Mucosa of rectum (tissue), 2 donors: ENCODE data around the gene SHCBP1L.

Experiments used
- H3K27ac ChIP-seq, 2 donors: one replicate each; pipeline ENCODE4 v1.7.0; 2013; ENCODE audit warnings: inconsistent platforms in 2 of 2, low read depth in 2 of 2, low read length in 2 of 2
- H3K27me3 ChIP-seq, 2 donors: one replicate each; pipeline ENCODE4 v1.7.0; 2013; ENCODE audit warnings: low read length in 2 of 2; ENCODE audit not compliant: control insufficient read depth in 2 of 2, insufficient read depth in 2 of 2
- H3K36me3 ChIP-seq, 2 donors: one replicate each; pipeline ENCODE4 v1.7.0; 2013; ENCODE audit warnings: low read length in 2 of 2; ENCODE audit not compliant: control insufficient read depth in 2 of 2, insufficient read depth in 2 of 2
- H3K4me1 ChIP-seq, 2 donors: one replicate each; pipeline ENCODE4 v1.7.0; 2013; ENCODE audit warnings: low read length in 2 of 2, mild to moderate bottlenecking in 1 of 2; ENCODE audit not compliant: control insufficient read depth in 2 of 2, insufficient read depth in 2 of 2
- H3K4me3 ChIP-seq, 2 donors: one replicate each; pipeline ENCODE4 v1.7.0; 2013; ENCODE audit warnings: low read length in 2 of 2
- H3K9ac ChIP-seq, 2 donors: one replicate each; pipeline ENCODE4 v1.7.0; 2013; ENCODE audit warnings: low read length in 2 of 2, low read depth in 1 of 2, mild to moderate bottlenecking in 1 of 2
- H3K9me3 ChIP-seq, 2 donors: one replicate each; pipeline ENCODE4 v1.7.0; 2013; ENCODE audit warnings: low read length in 2 of 2; ENCODE audit not compliant: control insufficient read depth in 2 of 2
- donor health status: healthy.
- donor health status: Normal muscosa, but diverticular disease.

The SHCBP1L gene

GRCh38 chr1:182984138-182984537 is 31.2 kb upstream of the SHCBP1L start:
- Histone ChIP-seq H3K9ac (no peak overlapping the region), H3K4me3 (no peak overlapping the region), H3K9me3 (no peaks in the 10 kb centered on the region)

GRCh38 chr1:182978151-182978853 is 25.3 kb upstream of the SHCBP1L start:
- H3K36me3 ChIP-seq = no peaks in the 10 kb centered on the region
- H3K9me3 ChIP-seq = no peaks in the 10 kb centered on the region
- H3K27me3 ChIP-seq = no peaks in the 10 kb centered on the region
- no peak overlapping the region for H3K4me3 ChIP-seq
- no peaks in the 10 kb centered on the region for H3K4me1 ChIP-seq
- H3K9ac ChIP-seq = no peak overlapping the region
- H3K27ac ChIP-seq = no peak overlapping the region

More at GRCh38 chr1:182984138-182984537, 31.2 kb upstream of the SHCBP1L start:
- H3K27ac ChIP-seq = no peak overlapping the region
- H3K27me3 ChIP-seq = no peaks in the 10 kb centered on the region
- H3K36me3 ChIP-seq = no peaks in the 10 kb centered on the region
- no peaks in the 10 kb centered on the region for H3K4me1 ChIP-seq

GRCh38 chr1:182977480-182977879 is 24.5 kb upstream of the SHCBP1L start:
- no peaks in the 10 kb centered on the region for H3K9me3 ChIP-seq
- H3K4me3 ChIP-seq = no peak overlapping the region
- H3K4me1 ChIP-seq = no peaks in the 10 kb centered on the region
- H3K27me3 ChIP-seq = no peaks in the 10 kb centered on the region
- no peaks in the 10 kb centered on the region for H3K36me3 ChIP-seq
- no peak overlapping the region for H3K9ac ChIP-seq
- H3K27ac ChIP-seq = no peak overlapping the region

- no peaks in the 10 kb centered on the region for H3K9me3 ChIP-seq
These were observed 21.7 kb upstream of the SHCBP1L start for GRCh38 chr1:182974506-182975191.

GRCh38 chr1:182972829-182973228 is 19.9 kb upstream of the SHCBP1L start:
- Histone ChIP-seq H3K27me3 (no peaks in the 10 kb centered on the region), H3K9me3 (no peaks in the 10 kb centered on the region), H3K4me3 (no peak overlapping the region), H3K9ac (no peak overlapping the region), H3K36me3 (no peaks in the 10 kb centered on the region), H3K27ac (no peak overlapping the region), H3K4me1 (no peaks in the 10 kb centered on the region)

More at GRCh38 chr1:182974506-182975191, 21.7 kb upstream of the SHCBP1L start:
- H3K36me3 ChIP-seq = no peaks in the 10 kb centered on the region
- H3K27ac ChIP-seq = no peak overlapping the region
- no peaks in the 10 kb centered on the region for H3K4me1 ChIP-seq
- no peaks in the 10 kb centered on the region for H3K27me3 ChIP-seq
- H3K9ac ChIP-seq = no peak overlapping the region
- no peak overlapping the region for H3K4me3 ChIP-seq

- Histone ChIP-seq H3K9me3 (no peaks in the 10 kb centered on the region), H3K9ac (no peak overlapping the region), H3K36me3 (no peaks in the 10 kb centered on the region), H3K4me1 (no peaks in the 10 kb centered on the region), H3K4me3 (no peak overlapping the region), H3K27ac (no peak overlapping the region), H3K27me3 (no peaks in the 10 kb centered on the region)
These were observed 19.3 kb upstream of the SHCBP1L start for GRCh38 chr1:182972231-182972630.

- Histone ChIP-seq H3K4me3 (no peak overlapping the region), H3K9ac (no peak overlapping the region), H3K27ac (no peak overlapping the region), H3K4me1 (no peaks in the 10 kb centered on the region), H3K36me3 (no peaks in the 10 kb centered on the region), H3K27me3 (no peaks in the 10 kb centered on the region), H3K9me3 (no peaks in the 10 kb centered on the region)
These were observed 18.3 kb upstream of the SHCBP1L start for GRCh38 chr1:182971219-182971618.

GRCh38 chr1:182968836-182969734 is 16.1 kb upstream of the SHCBP1L start:
- Histone ChIP-seq H3K27me3 (no peaks in the 10 kb centered on the region), H3K36me3 (no peaks in the 10 kb centered on the region), H3K4me3 (no peak overlapping the region), H3K4me1 (no peaks in the 10 kb centered on the region), H3K9ac (no peak overlapping the region), H3K9me3 (no peaks in the 10 kb centered on the region), H3K27ac (no peak overlapping the region)

- no peaks in the 10 kb centered on the region for H3K36me3 ChIP-seq
- no peaks in the 10 kb centered on the region for H3K4me1 ChIP-seq
- H3K9ac ChIP-seq = no peak overlapping the region
- H3K4me3 ChIP-seq = no peak overlapping the region
- no peaks in the 10 kb centered on the region for H3K9me3 ChIP-seq
- H3K27ac ChIP-seq = no peak overlapping the region
- no peaks in the 10 kb centered on the region for H3K27me3 ChIP-seq
These were observed 15.3 kb upstream of the SHCBP1L start for GRCh38 chr1:182968151-182968741.
